ENCODE results near the gene VMO1.

Gene VMO1

DNA sequence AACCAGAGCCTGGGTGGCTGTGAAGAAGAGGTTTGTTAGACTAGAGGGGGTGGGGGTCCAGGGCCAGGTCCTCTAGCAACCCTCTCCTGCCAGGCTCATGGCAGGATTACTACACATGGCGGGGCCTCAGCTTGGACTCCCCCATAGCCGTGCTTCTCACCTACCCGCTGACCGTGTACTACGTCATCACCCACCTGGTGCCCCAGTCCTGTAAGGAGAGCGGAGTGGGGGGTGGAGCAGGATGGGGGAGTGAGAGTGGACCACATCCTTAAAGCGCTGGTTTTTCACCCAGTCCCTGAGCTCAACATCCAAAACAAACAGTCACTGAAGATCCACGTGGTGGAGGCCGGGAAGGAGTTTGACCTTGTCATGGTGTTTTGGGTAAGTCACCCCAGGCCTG, 42.3 kb downstream of the VMO1 start:
- TF ChIP-seq, protein P1, sequence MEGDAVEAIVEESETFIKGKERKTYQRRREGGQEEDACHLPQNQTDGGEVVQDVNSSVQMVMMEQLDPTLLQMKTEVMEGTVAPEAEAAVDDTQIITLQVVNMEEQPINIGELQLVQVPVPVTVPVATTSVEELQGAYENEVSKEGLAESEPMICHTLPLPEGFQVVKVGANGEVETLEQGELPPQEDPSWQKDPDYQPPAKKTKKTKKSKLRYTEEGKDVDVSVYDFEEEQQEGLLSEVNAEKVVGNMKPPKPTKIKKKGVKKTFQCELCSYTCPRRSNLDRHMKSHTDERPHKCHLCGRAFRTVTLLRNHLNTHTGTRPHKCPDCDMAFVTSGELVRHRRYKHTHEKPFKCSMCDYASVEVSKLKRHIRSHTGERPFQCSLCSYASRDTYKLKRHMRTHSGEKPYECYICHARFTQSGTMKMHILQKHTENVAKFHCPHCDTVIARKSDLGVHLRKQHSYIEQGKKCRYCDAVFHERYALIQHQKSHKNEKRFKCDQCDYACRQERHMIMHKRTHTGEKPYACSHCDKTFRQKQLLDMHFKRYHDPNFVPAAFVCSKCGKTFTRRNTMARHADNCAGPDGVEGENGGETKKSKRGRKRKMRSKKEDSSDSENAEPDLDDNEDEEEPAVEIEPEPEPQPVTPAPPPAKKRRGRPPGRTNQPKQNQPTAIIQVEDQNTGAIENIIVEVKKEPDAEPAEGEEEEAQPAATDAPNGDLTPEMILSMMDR (IDR thresholded peaks at IDR 0.05; ENCODE audit: low read depth, low read length): no peak
- no peak overlapping the region for H3K4me3 ChIP-seq (ENCODE audit: low read depth, low read length)

DNA sequence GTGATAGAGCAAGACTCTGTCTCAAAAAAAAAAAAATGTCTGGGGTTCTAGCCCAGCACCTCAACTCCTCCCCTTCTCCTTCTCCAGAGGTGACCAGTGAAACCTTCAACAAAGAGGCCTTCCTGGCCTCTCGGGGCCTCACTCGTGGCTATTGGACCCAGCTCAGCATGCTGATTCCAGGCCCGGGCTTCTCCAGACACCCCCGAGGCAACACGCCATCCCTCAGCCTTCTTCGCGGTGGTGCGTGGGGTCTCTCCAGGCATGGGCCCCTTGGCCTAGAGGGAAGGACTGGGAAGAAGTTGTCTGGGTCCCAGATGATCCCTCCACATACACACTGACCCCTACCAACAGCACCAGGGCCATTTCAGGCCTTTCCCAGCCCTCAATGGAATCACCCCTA, 42.9 kb downstream of the VMO1 start:
- H3K4me3 ChIP-seq (ENCODE audit: low read depth, low read length): no peak overlapping the region
- TF ChIP-seq, protein P1 (IDR thresholded peaks at IDR 0.05; ENCODE audit: low read depth, low read length): no peak

DNA sequence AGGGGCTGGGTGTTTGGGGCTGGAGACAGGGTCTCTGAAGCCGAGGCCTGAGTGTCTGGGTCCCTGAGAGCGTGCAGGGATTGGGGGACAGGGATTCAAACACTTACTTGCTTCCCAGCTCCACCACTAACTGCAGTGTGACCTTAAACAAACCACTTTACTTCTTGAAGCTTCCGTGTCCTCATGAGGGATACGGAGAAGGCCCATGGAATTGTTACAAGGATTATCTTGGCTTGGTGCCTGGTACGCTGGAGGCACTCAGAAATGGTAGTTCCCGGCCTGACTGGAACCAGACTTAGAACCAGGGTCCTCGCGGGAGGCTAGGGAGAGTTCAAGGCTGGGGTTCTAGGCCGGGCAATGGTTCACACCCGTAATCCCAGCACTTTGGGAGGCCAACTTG, 43.5 kb downstream of the VMO1 start:
- no peak overlapping the region for H3K4me3 ChIP-seq (ENCODE audit: low read depth, low read length)
- TF ChIP-seq, protein P1 (IDR thresholded peaks at IDR 0.05; ENCODE audit: low read depth, low read length): no peak

DNA sequence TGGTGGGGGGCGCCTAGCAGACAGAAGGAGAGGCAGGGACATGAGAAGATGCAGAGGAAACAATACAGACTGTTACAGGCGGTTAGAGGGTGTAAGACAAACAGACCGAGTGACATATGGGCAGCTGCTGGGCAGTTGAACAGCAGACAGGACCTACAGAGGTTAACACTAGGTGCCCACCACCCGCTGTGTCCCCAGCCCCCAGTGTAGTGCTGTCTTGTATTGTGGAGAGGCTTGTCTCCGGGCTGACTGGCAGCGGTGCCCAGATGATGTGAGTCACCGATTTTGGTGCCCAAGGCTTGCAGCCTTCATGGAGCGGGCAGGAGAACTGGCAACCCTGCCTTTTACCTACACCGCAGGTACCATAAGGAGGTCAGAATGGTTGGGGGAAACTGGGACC, 44.0 kb downstream of the VMO1 start:
- TF ChIP-seq, protein P1 (IDR thresholded peaks at IDR 0.05; ENCODE audit: low read depth, low read length): no peak

DNA sequence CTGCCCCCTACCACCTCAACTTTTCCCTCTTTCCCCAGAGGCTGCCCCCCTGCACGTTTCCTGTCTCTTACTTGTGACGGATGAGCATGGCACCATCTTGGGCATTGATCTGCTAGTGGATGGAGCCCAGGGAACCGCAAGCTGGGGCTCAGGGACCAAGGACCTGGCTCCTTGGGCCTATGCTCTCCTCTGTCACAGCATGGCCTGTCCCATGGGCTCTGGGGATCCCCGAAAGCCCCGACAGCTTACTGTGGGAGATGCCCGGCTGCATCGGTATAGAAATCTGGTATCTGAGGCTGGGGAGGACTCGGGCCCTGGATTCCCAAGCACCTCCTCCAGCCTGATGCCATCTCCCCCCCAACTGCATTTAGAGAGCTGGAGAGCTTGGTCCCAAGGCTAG, 44.6 kb downstream of the VMO1 start:
- H3K4me3 ChIP-seq (ENCODE audit: low read depth, low read length): no peak overlapping the region
- TF ChIP-seq, protein P1 (IDR thresholded peaks at IDR 0.05; ENCODE audit: low read depth, low read length): no peak

More for the DNA sequence above, 44.0 kb downstream of the VMO1 start:
- no peak overlapping the region for H3K4me3 ChIP-seq (ENCODE audit: low read depth, low read length)

DNA sequence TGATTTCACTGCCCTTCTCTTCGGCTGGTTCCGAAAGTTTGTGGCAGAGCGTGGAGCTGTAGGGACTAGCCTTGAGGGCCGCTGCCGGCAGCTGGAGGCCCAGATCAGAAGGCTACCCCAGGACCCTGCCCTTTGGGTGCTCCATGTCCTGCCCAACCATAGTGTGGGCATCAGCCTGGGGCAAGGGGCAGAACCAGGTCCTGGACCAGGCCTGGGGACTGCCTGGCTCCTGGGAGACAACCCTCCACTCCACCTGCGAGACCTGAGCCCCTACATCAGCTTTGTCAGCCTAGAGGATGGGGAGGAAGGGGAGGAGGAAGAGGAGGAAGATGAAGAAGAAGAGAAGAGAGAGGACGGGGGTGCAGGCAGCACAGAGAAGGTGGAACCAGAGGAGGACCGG, 45.6 kb downstream of the VMO1 start:
- H3K4me3 ChIP-seq (ENCODE audit: low read depth, low read length): no peak overlapping the region
- TF ChIP-seq, protein P1 (IDR thresholded peaks at IDR 0.05; ENCODE audit: low read depth, low read length): no peak

DNA sequence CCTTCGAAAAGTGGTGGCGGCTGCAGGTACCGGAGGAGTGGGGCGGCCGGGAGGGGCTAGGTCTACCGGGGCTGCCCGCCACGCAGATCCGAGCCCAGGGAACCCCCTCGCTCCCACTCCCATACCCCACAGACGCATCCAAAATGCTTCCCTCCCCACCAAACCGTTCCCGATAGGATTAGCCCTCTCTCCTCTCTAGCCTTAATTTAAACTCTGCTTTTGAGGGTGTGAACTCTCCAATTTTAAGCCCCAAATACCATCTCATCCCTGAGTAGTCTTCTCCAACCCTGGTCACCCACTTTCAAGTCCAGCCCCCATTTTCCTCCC, 46.2 kb downstream of the VMO1 start:
- TF ChIP-seq, protein P1 (IDR thresholded peaks at IDR 0.05; ENCODE audit: low read depth, low read length): no peak
- peak overlapping the region; percentile 71 for H3K4me3 ChIP-seq (ENCODE audit: low read depth, low read length)

All from WI38 (cell line).